Measurements from ENCODE around the gene DNAJC19.

DNAJC19 gene

GRCh38 chr3:180990505-180990904 lies 969 bp upstream of the DNAJC19 start:
- TF ChIP-seq REST (IDR thresholded peaks at IDR 0.05; ENCODE audit: insufficient read depth in 1 of 2, low read depth in 2 of 2, low read length in 2 of 2) = no peak
- TF ChIP-seq POLR2AphosphoS5 (IDR thresholded peaks at IDR 0.05; ENCODE audit: low read depth, low read length) = no peak
- TF ChIP-seq FOXP2 (optimal IDR thresholded peaks at IDR 0.05; ENCODE audit: borderline replicate concordance, extremely low read depth, extremely low read length, insufficient read depth) = no peak
- TF ChIP-seq SIN3A (IDR thresholded peaks at IDR 0.05; ENCODE audit: borderline replicate concordance, insufficient read depth, low read length) = no peak
- no peak for TF ChIP-seq TAF1 (IDR thresholded peaks at IDR 0.05; ENCODE audit: borderline replicate concordance, insufficient read depth, low read length)

- TF ChIP-seq TAF1 (IDR thresholded peaks at IDR 0.05; ENCODE audit: borderline replicate concordance, insufficient read depth, low read length) (no peak), FOXP2 (optimal IDR thresholded peaks at IDR 0.05; ENCODE audit: borderline replicate concordance, extremely low read depth, extremely low read length, insufficient read depth) (no peak), REST (IDR thresholded peaks at IDR 0.05; ENCODE audit: insufficient read depth in 1 of 2, low read depth in 2 of 2, low read length in 2 of 2) (no peak), SIN3A (IDR thresholded peaks at IDR 0.05; ENCODE audit: borderline replicate concordance, insufficient read depth, low read length) (no peak), POLR2AphosphoS5 (IDR thresholded peaks at IDR 0.05; ENCODE audit: low read depth, low read length) (no peak)
Measured at GRCh38 chr3:180987344-180987743, 2.2 kb downstream of the DNAJC19 start.

DNA sequence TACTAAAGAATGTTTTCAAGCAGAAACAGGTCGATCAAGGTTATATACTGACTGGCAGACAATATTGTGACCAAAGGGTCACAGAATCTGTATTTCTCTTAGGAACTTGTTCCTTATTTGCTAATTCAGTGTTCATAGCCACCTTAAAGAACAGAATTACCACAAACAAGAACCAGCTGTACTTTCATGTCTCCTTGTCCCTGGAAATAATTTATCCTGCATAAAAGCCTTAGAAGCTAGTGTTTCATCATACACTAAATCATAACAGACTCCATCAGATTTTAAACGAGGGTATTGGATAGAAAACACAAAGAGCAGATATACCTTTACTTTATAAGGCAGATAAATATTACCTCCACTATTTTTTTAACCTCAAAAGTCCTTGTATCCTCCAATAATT lies 6.4 kb downstream of the DNAJC19 start:
- TF ChIP-seq REST (IDR thresholded peaks at IDR 0.05; ENCODE audit: insufficient read depth in 1 of 2, low read depth in 2 of 2, low read length in 2 of 2) (no peak), POLR2AphosphoS5 (IDR thresholded peaks at IDR 0.05; ENCODE audit: low read depth, low read length) (no peak), TAF1 (IDR thresholded peaks at IDR 0.05; ENCODE audit: borderline replicate concordance, insufficient read depth, low read length) (no peak), FOXP2 (optimal IDR thresholded peaks at IDR 0.05; ENCODE audit: borderline replicate concordance, extremely low read depth, extremely low read length, insufficient read depth) (no peak), SIN3A (IDR thresholded peaks at IDR 0.05; ENCODE audit: borderline replicate concordance, insufficient read depth, low read length) (no peak)

DNA sequence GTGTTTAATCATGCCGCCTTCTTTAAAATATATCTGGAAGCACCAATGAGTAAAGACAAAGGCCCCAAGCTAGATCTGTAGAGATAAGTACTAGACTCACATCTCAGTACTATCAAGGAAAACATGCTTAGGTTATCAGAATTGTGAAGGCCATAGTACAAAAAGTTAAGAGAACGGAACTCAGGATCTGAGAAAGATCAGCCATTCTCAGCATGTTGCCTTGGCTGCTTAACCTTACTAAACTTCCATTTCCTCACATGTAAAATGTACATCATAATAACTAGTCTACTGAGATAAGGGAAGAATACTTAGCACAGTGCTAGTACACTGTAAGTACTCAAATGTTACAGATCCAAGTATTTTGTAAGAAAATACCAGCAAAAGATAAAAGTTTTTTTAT lies 7.6 kb downstream of the DNAJC19 start:
- TF ChIP-seq SIN3A (IDR thresholded peaks at IDR 0.05; ENCODE audit: borderline replicate concordance, insufficient read depth, low read length) (no peak), TAF1 (IDR thresholded peaks at IDR 0.05; ENCODE audit: borderline replicate concordance, insufficient read depth, low read length) (no peak), FOXP2 (optimal IDR thresholded peaks at IDR 0.05; ENCODE audit: borderline replicate concordance, extremely low read depth, extremely low read length, insufficient read depth) (no peak), POLR2AphosphoS5 (IDR thresholded peaks at IDR 0.05; ENCODE audit: low read depth, low read length) (no peak), REST (IDR thresholded peaks at IDR 0.05; ENCODE audit: insufficient read depth in 1 of 2, low read depth in 2 of 2, low read length in 2 of 2) (no peak)

DNA sequence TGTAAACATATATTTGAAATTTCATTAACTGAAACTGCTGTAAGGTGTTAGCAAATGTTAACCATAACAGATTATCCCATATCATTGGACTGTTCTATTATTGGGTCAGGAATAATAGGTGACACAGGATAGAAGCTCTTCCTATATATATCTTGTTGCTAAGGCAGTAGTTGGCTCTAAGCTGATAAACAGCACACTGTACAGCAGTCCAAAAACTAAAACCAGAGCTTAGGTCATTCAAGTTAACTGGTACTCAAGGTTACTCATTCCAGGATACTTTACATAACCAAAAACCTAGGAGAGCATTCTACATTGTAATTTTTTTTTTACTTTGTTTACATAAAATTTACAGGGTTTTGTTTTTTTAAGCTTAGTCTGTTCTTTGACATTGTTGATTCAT lies 8.9 kb downstream of the DNAJC19 start:
- TF ChIP-seq REST (IDR thresholded peaks at IDR 0.05; ENCODE audit: insufficient read depth in 1 of 2, low read depth in 2 of 2, low read length in 2 of 2) (no peak), FOXP2 (optimal IDR thresholded peaks at IDR 0.05; ENCODE audit: borderline replicate concordance, extremely low read depth, extremely low read length, insufficient read depth) (no peak), SIN3A (IDR thresholded peaks at IDR 0.05; ENCODE audit: borderline replicate concordance, insufficient read depth, low read length) (no peak), TAF1 (IDR thresholded peaks at IDR 0.05; ENCODE audit: borderline replicate concordance, insufficient read depth, low read length) (no peak), POLR2AphosphoS5 (IDR thresholded peaks at IDR 0.05; ENCODE audit: low read depth, low read length) (no peak)

All from PFSK-1 (cell line).